HG02571 (cell line): Measurements from ENCODE around the gene HOXA13.

Experiments
- ATAC-seq: cut with Tn5 transposase; IDR thresholded peaks from one replicate; pipeline ENCODE4 v1.9.1; 2021; ENCODE audit warnings: mild to moderate bottlenecking, moderate library complexity; ENCODE audit not compliant: unreplicated experiment

The HOXA13 gene

DNA sequence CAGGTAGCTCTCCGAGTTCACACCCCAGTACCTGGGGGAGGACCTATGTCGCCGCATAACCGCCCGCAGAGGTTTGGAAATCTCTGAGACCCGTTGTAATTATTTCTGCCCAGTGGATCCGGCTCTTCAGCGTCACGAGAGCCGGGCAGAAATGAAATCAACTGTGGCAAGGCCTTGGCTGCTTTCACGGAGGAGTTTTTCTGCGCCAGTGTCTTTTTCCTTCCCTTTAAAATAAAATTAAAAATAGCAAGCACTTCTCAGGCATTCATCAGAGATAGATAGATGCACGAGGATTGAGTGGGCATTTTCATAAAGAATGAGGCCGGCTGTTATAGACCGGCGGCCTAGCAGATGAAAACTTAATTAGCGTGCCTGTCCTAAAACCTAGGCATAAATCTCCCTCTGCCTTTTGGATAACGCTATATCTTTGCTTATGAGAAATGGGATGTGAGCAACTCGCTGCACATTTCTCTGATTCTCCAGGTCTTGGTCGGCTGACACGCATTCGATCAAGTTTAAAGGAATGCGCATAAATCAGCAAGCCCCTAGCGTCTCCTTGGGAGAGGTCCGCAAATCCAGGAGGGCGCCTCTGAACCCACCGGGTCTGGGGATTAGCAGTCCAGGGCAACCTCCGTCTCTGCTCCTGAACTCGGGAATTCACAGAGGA lies 6.4 kb downstream of the HOXA13 start:
- ATAC-seq, result no peak

DNA sequence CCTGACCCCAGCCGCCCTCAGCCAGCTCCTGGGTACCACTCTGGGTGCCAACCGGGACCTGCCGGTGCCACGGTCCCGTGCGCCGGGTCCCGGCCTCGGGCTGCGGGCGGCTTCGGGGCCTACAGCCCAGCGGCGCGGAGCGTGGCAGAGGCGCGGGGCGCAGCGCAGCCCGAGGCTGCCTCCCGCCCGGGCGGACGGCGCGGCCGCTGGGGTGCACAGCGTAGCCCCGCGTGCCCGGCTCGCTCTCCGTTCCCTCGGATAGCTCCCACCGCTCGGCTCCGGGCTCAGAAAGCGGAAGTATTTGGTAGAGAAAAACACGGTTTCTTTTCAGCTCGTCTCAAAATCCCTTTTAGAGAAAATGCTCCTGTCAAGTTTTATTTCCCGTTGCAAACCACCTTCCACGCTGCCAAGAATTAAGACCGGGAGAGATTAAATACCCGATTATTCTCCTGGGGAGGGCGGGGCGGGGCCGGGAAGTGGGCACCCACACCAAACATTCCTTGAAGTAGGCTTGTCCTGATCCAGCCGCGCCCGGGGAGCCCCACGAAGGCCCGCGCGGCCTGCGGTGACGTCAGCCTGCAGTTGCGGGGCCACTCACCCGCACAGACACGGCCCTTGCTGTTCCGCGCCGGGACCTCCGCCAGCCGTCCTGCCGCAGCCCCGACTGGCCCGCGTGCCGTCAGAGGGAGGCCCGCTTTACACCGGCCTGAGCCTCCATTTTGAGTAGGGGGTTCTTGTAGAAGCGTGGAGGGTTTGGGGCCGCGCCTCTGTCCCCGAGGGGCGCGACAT lies 7.2 kb downstream of the HOXA13 start:
- ATAC-seq, result no peak

DNA sequence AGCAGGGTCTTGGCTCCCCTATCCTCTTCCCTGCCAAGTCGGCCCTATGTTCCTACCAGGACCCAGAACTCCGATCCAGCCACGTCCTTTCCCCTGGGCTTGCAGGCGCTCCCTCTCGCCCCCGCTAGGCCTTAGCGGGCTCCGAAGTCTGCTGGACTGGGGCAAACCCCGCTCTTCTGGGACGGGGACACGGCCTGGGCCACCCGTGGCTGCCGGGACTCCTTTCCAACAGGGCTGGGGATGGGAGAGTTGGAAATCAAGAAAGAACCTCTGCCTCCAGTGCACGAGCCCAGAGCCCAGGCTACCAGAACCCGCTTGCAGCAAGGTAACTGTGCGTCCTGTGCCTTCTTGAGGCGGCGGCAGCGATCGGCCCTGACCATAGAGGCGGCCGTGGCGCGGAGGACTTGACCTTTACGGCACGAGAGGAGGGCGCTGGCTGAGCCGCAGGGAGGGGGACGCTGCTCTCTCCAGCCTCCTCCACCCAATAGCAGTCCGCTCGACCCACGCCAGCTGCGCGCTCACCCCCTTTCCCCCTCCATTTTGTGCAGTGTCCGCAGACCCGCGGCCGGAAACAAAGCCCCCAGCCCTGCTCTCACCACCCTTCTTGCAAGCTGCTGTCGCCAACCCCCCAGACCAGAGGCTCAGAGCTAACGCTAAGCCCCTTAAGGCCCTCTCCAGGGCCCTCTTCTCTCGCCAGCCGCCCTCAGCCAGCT lies 7.9 kb downstream of the HOXA13 start:
- ATAC-seq, result no peak

DNA sequence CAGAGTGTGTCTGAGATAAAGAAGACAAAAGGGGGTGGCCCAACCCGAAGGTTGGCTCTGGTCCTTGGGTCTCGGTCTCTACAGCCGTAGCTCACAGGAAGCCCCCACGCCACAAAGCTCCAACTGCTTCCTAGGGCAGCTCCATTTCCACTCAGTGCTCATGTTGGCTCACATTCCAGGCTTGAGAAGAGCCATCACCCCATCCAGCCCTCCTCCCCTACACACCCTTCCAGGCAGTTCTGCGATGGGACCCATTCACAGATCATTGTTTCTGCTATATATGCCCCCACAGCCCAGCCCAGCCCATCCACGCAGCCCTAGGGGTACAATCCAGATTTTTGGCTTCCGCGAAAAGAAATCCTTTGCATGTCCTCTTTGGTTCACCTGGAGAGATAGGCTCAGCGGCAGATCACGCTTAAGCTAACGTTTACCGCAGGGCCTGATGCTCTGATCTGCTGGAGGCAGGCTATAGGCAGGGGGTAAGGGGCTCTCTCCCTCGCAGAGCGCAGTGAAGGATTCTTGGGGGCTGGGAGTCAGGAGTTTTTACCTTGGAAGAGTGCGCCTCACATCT lies 8.6 kb downstream of the HOXA13 start:
- no peak for ATAC-seq

DNA sequence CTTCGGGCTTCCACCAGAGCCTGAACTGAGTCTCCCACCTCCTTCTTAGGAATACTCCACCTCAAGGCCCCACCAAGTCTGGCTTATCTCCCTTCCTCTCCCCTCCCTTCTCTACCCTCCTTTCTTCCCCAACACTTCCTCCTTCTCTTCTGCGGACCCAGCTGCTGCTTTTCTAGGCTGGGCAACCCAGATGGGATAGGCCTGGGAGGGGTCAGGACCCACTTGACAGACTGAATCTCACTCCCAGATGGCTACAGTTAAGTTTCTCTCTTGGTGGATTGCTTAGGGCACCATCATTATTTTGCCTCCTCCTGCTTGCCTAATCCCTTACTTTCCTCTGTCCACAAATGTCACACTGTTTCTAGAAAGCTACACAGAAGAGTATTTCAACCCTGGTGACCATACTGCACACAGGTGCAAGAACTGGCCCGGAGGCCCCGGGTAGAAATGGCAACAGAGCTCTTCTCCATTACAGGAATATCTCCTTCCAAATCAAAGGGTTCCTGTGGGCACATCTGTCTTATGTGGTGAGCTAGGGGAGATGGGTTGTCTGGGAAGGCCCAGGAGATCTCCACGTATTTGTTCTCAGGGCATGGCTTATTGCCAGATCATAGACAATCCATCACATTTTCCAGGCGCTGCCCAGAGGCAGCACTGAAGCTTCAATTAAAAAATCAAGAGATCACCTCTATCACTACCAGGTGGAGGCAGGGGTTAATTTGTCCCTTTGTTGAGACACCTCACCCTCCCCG lies 9.7 kb downstream of the HOXA13 start:
- no peak for ATAC-seq

DNA sequence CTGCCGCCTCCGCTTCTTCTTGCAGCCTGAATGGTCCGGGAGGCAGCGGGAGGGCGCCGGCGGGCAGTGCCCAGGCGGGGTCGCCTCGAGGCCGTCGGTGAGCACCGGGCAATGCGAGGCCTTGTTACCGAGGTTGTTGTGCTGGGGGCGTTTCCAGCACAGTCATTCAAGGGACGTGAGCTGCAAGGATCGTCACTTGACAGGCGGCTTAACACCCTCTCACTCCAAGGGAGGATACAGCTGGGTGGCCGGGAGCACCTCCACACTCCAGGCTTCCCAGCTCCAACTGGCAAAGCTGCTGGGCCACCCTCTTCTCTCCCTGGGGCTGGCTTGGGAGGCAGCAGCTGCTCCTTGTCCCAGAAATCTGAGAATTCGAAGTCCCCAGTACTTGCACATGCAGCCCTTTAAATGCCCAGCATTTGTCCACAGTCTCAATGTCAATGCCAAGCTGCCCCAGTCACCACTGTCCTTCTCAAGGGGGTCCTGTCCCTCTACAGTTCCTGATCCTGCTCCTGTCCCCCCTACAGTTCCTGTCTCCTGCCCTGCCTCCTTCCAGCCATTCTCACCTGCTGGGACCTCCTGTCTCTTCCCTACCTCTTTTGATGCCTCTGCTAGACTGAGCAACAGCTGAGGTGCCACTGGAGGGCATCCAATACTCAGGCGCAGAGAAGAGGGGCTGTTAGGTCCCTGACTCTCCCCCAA lies 10.4 kb downstream of the HOXA13 start:
- no peak for ATAC-seq

DNA sequence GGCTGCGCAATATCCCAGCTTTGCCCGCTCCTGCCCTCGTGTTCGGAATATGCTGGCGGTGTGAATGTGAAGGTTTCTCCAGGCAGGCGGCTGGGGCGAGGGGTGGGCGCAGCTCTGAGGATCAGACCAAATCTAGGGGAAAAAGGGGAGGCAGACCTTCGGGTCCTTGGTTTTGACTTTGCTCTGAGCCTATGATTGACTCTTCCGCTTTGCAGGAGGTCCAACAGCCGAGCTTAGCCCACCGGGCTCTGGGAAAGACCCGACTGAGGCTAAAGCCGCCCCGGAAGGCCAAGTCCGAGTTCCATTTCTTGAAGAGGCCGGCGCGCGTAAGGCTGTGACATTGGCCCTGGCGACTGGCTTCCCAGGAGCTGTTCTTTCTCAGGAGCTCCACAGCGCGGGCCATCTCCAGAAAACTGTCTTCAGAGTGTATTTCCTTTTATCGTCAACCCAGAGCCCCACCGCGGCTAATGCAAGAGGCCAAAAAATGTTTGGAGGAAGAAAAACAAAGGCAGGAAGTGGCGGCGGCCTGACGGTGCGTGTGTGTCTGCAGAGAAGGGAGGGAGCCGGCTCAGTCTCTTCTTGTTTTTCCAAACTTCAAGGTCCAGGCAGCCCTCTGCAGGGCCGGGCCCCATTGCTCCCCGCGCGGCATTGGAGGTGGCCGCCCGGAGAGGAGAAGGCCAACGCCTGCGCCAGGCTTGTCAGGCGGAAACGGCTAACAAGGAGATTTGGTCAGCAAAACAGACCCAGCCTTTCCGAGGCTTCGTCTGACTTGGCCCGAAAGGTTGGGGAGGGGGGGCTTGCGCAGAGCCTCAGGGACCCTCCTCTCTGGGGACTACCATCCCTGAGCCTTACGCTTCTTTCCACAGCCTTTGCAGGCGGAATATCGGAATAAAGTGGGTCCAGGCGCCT lies 11.3 kb downstream of the HOXA13 start:
- no peak for ATAC-seq

DNA sequence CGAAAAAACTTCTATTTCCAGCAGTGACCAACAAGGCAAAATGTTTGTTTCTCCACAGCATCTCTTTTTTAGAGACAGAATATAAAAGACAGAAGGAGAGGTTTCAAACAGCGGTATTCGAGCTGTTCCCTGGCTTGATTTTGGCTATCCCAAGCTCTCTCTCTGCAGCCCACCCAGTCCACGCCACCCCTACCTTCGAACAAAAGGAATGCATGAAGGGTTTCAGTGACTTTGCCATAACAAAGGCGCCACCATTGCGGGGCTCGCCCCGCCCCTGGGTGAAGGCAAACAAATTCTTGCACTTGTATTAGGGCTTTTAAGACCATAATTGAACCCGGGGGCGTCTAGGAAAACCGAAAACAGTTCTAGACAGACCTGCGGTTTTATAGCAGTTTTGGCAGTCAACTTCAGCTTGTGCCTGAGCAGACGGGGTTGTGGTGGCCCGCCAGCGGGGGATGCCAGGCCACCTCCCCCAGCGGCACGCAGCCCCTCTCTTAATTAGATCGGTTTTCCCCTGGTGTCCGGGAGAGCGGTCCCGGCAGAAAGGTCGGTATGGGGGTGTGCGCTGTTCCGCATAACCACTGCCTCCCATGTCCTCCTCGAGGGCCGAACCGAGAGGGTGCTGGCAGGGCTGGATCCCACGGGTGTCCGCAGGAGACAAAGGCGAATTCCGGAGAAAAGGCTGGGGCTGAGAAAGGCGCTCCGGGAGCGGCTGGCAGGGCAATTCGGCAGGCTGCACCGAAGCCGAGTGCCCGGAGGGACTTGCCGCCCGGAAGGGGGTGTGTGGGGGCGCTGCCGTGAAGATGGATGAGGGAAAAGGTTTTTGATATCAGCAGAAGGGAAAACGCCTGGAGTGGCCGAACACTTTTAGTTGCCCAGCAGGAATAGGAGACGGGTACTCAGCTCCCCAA lies 12.2 kb downstream of the HOXA13 start:
- no peak for ATAC-seq

DNA sequence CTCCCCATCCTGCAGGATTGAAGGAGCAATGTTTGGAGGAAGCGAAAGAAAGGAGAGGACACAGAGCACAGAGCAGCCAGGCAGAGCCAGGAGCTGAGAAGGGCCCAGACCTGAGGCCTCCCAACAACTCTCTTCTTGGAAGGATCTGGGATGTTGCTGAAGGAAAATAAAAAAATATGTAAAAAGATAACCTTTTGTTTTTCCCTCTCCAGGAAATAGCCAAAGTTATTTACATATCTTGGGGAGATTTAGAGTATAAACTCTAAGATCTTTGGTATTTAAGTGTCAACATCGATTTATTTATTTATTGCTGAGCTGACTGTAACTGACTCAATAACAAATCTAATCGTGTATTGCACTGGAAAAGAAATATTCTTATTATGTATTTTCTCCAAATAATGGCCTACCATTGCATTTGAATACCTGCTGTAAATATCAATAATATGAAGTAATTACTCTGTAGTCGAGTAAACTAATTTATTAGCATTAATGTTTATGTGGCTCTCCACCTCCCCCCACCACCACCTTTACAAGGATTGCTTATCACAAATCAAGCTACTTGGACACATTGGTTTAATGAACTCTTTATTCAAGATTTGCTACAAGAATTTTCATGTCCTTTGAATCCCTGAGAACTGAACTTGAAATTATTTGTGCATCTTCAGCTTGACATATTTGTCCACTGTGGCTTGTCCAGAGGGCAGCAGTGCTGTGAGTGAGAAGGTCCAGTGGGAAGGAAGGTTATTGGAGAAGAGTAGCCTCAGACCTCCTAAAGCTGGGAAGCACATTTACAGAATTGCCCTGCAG lies 13.0 kb downstream of the HOXA13 start:
- ATAC-seq, result no peak

DNA sequence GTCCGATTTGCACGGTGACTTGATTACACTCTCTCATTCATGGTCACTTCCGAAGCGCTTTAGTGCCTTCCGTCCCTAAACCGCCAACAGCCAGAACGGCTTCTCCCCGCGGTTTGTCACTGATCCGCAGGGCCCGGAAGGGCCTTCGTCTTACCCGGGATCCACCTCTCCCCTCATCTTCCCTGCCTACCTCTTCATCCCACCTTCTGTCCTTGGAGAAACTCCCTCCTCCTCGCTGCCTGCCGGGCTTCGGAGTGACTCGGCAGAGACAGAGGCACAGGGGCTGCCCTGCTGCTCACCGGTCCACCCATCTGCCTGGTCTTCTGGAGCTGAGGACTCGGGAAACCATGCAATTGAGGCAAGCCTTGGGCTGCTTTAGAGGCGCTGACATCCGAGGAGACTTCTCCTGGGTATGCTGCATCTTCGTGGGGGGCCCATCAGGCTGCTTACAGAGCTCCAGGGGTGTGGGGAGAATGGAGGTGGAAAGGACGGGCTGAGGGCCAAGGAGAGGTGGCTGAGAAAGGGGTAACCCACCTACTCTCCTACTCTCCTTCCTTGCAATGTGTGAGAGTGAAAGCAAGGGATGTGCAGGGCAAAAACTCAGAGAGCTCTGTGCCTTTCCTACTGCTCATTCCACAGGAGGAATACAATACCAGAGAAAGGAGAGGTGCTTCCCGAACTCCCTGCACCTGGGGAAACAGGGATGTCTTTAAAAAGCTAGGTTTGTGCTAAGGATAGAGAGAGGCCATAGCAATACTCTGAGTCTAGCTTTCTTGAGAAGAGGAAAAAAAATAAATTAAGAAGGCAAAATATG lies 13.8 kb downstream of the HOXA13 start:
- ATAC-seq, result no peak

DNA sequence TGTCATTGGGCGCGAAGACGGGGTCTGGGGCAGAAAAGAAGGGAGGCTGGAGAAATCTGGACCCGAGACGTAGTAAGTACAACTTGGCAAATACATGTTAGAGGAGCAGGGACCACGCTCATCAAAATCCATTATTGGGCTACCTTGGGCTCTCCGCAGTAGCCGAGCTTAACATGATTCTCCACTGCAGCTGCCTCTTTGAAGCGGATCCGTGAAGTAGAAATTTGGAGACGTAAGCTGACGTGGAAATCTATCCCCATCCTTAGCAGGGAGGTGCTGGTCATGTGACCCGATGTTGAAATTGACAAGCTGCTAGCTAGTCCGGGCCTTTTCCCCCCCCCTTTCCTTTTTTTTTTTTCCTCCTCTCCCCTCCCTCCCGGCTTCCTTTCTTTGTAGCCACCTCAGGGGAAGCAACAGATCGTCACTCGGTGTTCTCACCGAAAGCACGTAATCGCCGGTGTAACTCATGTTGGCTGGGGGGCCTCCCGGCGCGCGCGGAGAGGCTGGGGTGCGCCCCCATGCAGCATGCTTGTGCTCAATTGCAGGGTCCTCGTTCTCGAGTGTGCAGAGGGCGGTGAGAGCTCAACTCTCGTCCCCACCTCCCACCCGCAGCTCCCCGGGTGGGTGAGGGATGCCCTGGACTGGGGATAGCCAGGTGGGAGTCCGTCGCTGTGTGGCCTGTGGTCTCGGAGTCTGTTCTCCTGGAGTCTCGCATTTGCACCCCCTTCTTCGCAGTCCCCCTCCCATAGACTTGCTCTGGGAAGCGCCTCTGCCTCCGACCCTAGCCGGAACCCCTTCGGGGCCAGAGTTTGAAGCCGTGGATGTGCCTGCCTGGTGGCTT lies 14.7 kb downstream of the HOXA13 start, which contains the start of gene HOXA11:
Gene HOXA11 (minus strand): TSS at position 220 of the 841 bp plus-strand sequence. CDS start 88 bp downstream, at position 132.
- ATAC-seq, result no peak

DNA sequence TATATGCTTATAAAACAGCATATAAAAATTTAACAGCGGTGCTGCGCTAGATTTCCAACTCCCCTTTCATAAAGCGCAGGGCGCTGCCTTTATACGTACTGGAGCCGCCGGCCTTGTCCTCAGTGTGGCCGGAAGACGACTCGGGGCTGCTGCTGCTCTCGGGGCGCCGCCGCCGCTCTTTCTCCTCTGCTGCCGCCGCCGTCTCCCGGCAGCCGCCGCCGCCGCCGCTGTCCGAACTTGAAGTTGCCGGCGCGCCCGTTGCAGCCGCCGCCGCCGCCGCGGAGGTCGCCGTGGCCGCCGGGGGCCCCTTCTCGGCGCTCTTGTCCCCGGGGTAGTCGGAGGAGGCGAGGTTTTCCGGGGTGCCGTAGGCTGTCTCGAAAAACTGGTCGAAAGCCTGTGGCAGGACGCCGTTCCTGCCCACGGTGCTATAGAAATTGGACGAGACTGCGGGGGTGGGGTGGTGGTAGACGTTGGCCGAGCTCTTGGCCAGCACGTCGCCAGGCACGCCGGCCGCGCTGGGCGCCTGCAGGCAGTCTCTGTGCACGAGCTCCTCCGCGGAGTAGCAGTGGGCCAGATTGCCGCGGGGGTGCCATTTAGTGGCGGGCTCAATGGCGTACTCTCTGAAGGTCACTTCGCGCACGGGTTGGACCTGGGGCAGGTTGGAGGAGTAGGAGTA lies 15.4 kb downstream of the HOXA13 start:
- no peak for ATAC-seq

DNA sequence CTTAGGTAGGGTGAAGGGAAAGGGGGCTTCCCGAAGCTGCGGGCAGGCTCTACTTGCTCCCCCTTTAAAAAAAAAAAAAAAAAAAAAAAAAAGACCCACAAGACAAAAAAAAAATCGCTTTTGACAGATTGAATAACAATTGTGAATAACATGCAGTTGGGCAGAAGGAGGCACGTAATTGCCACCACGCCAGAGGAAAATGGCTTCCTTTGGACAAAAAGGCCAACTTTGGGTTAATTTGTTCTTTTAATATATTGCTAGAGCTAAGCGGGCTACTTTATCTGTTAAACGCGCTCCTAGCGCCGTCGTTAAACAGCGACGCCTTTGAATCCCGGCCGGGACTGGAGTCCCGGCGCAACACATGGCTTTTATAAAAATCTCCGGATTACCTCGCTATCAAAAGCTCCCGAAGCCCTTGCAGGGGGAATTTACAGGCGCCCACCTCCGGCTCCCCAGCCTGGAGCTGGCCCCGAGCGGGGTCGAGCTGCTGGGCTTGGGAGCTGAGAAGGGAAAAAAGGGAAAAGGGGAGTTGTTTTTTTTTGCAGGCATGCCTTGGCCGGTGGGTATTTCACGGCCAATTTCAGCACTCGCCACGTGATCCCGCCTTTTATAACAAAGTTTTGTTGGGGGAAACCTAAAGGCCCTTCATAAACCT lies 16.1 kb downstream of the HOXA13 start:
- no peak for ATAC-seq
